Measurements from ENCODE around the gene HYCC2.

Gene HYCC2

GRCh38 chr2:201118121-201118960, 46.9 kb upstream of the HYCC2 start (continued):
- TF ChIP-seq ZBTB11 (tag by site-specific recombination; conservative IDR thresholded peaks at IDR 0.05; ENCODE audit: low read depth) (peak; percentile 35), KLF9 (tag by site-specific recombination; IDR thresholded peaks at IDR 0.05; ENCODE audit: low read depth) (peak; percentile 36; the same call in 1 of the 2 replicates), INSM2 (tag by site-specific recombination; IDR thresholded peaks at IDR 0.05) (0 out of 2 replicates have a peak, but pooled peaks have one; percentile 11), ZNF48 (tag by site-specific recombination; IDR thresholded peaks at IDR 0.05) (no peak), ZNF580 (tag by site-specific recombination; IDR thresholded peaks at IDR 0.05) (peak; percentile 25; the same call in 1 of the 2 replicates), ZFP3 (tag by site-specific recombination; IDR thresholded peaks at IDR 0.05; ENCODE audit: low read depth) (no peak), ZNF221 (tag by site-specific recombination; IDR thresholded peaks at IDR 0.05; ENCODE audit: borderline replicate concordance) (no peak), ATF2 (tag by site-specific recombination; IDR thresholded peaks at IDR 0.05; ENCODE audit: low read depth) (no peak), ZNF391 (tag by site-specific recombination; IDR thresholded peaks at IDR 0.05; ENCODE audit: borderline replicate concordance, low read depth) (no peak), OSR2 (tag by site-specific recombination; IDR thresholded peaks at IDR 0.05) (peak; percentile 73), ZNF843 (tag by site-specific recombination; IDR thresholded peaks at IDR 0.05) (peak; percentile 74; the same call in 1 of the 2 replicates), ZNF510 (tag by site-specific recombination; IDR thresholded peaks at IDR 0.05; ENCODE audit: insufficient replicate concordance) (no peak), ZNF837 (tag by site-specific recombination; IDR thresholded peaks at IDR 0.05) (no peak), ZBTB17 (tag by site-specific recombination; IDR thresholded peaks at IDR 0.05) (peak; percentile 73), ZNF148 (tag by site-specific recombination; IDR thresholded peaks at IDR 0.05; ENCODE audit: borderline replicate concordance) (no peak), MZF1 (tag by site-specific recombination; IDR thresholded peaks at IDR 0.05; ENCODE audit: borderline replicate concordance) (peak; percentile 16; the same call in 1 of the 2 replicates), ZNF600 (tag by site-specific recombination; IDR thresholded peaks at IDR 0.05) (peak; percentile 75), ZNF658 (tag by site-specific recombination; IDR thresholded peaks at IDR 0.05) (no peak), ZBTB6 (tag by site-specific recombination; IDR thresholded peaks at IDR 0.05) (no peak), ZEB2 (tag by site-specific recombination; IDR thresholded peaks at IDR 0.05) (peak; percentile 80), PRDM6 (tag by site-specific recombination; IDR thresholded peaks at IDR 0.05) (peak; percentile 85), ZNF133 (tag by site-specific recombination; IDR thresholded peaks at IDR 0.05) (no peak), ZNF292 (tag by site-specific recombination; IDR thresholded peaks at IDR 0.05; ENCODE audit: borderline replicate concordance, low read depth) (no peak), ZNF184 (tag by site-specific recombination; IDR thresholded peaks at IDR 0.05) (no peak), ZNF157 (tag by site-specific recombination; IDR thresholded peaks at IDR 0.05) (no peak), ZNF629 (tag by site-specific recombination; IDR thresholded peaks at IDR 0.05) (no peak; the same call in 1 of the 2 replicates), ZFP69B (tag by site-specific recombination; IDR thresholded peaks at IDR 0.05) (no peak)
